Type B pancreatic cell (in vitro differentiated cells): ENCODE results near the gene DNAH2. TPM values are rescaled to one million over a fixed set of nuclear protein-coding genes. Genes with fewer than 3 reads are reported as not detected.
A peak's percentile ranks its signal among the peaks of the same experiment; 100 is the strongest.

Experiments used
- DNase-seq: peaks from one replicate; pipeline ENCODE4 v3.0.0; 2021; ENCODE audit warnings: mixed read lengths; ENCODE audit not compliant: unreplicated experiment; ENCODE audit errors: extremely low spot score
- H3K27ac Mint-ChIP-seq: 2 replicates; pipeline ENCODE4 v1.8.0; 2021; ENCODE audit warnings: mild to moderate bottlenecking, mixed read lengths
- H3K27me3 Mint-ChIP-seq: 2 replicates; pipeline ENCODE4 v1.8.0; 2021; ENCODE audit warnings: mixed read lengths
- H3K36me3 Mint-ChIP-seq: 2 replicates; pipeline ENCODE4 v1.8.0; 2021; ENCODE audit warnings: mixed read lengths
- H3K4me1 Mint-ChIP-seq: one replicate; pipeline ENCODE4 v1.8.0; 2021; ENCODE audit warnings: mixed read lengths; ENCODE audit not compliant: unreplicated experiment
- H3K4me3 Mint-ChIP-seq: 2 replicates; pipeline ENCODE4 v1.8.0; 2021; ENCODE audit warnings: mild to moderate bottlenecking, mixed read lengths
- H3K9me3 Mint-ChIP-seq: 2 replicates; pipeline ENCODE4 v1.8.0; 2021; ENCODE audit warnings: mixed read lengths
- CTCF ChIP-seq: fragments of 200-600 bp; sonication (generic); conservative IDR thresholded peaks from 2 replicates; pipeline ENCODE4 v1.5.0; 2021; ENCODE audit warnings: antibody characterized with exemption, mild to moderate bottlenecking
- total RNA-seq: library from RNA; stranded (reverse); gene quantifications from 2 replicates; pipeline ENCODE4 v1.2.1, GENCODE V29; 2021; ENCODE audit warnings: low replicate concordance

The DNAH2 gene
- total RNA-seq, 1 donor from 2014 or later = 1.0 TPM

- Mint-ChIP-seq H3K4me3 (peak overlapping the region; percentile 93), H3K4me1 (peaks cover 46% of the 10 kb centered on the region), H3K27me3 (peaks cover 60% of the 10 kb centered on the region), H3K27ac (peak overlapping the region; percentile 63), H3K9me3 (no peaks in the 10 kb centered on the region), H3K36me3 (no peaks in the 10 kb centered on the region)
- TF ChIP-seq CTCF = no peak
- DNase-seq = no peak
These were observed 1.3 kb upstream of the DNAH2 start for GRCh38 chr17:7715936-7716886.

- Mint-ChIP-seq H3K27me3 (peaks cover 56% of the 10 kb centered on the region), H3K36me3 (no peaks in the 10 kb centered on the region), H3K4me3 (peak overlapping the region; percentile 93), H3K27ac (no peak overlapping the region), H3K9me3 (no peaks in the 10 kb centered on the region), H3K4me1 (peaks cover 33% of the 10 kb centered on the region)
- no peak for DNase-seq
- no peak for TF ChIP-seq CTCF
These were observed 309 bp downstream of the DNAH2 start for GRCh38 chr17:7717756-7718350.

- H3K4me1 Mint-ChIP-seq = peaks cover 27% of the 10 kb centered on the region
- no peaks in the 10 kb centered on the region for H3K36me3 Mint-ChIP-seq
- no peak overlapping the region for H3K4me3 Mint-ChIP-seq
- no peaks in the 10 kb centered on the region for H3K9me3 Mint-ChIP-seq
- no peak for DNase-seq
- peaks cover 51% of the 10 kb centered on the region for H3K27me3 Mint-ChIP-seq
- no peak overlapping the region for H3K27ac Mint-ChIP-seq
- TF ChIP-seq CTCF = no peak
These were observed 2.1 kb downstream of the DNAH2 start for GRCh38 chr17:7719661-7720060.

GRCh38 chr17:7720125-7720524 is 2.6 kb downstream of the DNAH2 start:
- no peak overlapping the region for H3K27ac Mint-ChIP-seq
- peaks cover 26% of the 10 kb centered on the region for H3K4me1 Mint-ChIP-seq
- H3K27me3 Mint-ChIP-seq = peaks cover 51% of the 10 kb centered on the region
- no peaks in the 10 kb centered on the region for H3K36me3 Mint-ChIP-seq
- no peak for TF ChIP-seq CTCF
- H3K9me3 Mint-ChIP-seq = no peaks in the 10 kb centered on the region
- no peak overlapping the region for H3K4me3 Mint-ChIP-seq
- no peak for DNase-seq

- no peak for DNase-seq
- H3K4me3 Mint-ChIP-seq = no peak overlapping the region
- peaks cover 13% of the 10 kb centered on the region for H3K4me1 Mint-ChIP-seq
- no peaks in the 10 kb centered on the region for H3K9me3 Mint-ChIP-seq
- H3K36me3 Mint-ChIP-seq = no peaks in the 10 kb centered on the region
- no peak for TF ChIP-seq CTCF
- H3K27me3 Mint-ChIP-seq = peaks cover 47% of the 10 kb centered on the region
- no peak overlapping the region for H3K27ac Mint-ChIP-seq
These were observed 4.1 kb downstream of the DNAH2 start for GRCh38 chr17:7721612-7722011.
